CD1c-positive myeloid dendritic cell (primary cell): Measurements from ENCODE around the gene LIN54.
"Not testable (repeated sequence)": the region's sequence is repeated elsewhere in the genome, so short reads cannot be mapped to it uniquely, and the experiment has no call there.

Experiments
- DNase-seq: peaks from one replicate; pipeline ENCODE4 v3.0.0-alpha.2; 2016; ENCODE audit errors: extremely low spot score

The LIN54 gene

GRCh38 chr4:83012200-83012686, 1.6 kb upstream of the LIN54 start:
- peak; percentile 41 for DNase-seq

GRCh38 chr4:83011689-83012199, 1.1 kb upstream of the LIN54 start:
- peak; percentile 10 for DNase-seq

GRCh38 chr4:83010111-83010521, 507 bp downstream of the LIN54 start:
- peak; percentile 24 for DNase-seq

GRCh38 chr4:83009529-83009928, 1.1 kb downstream of the LIN54 start:
- DNase-seq: peak; percentile 17

GRCh38 chr4:83003044-83003791, 7.4 kb downstream of the LIN54 start:
- not testable (repeated sequence) for DNase-seq

GRCh38 chr4:83002329-83002728, 8.3 kb downstream of the LIN54 start:
- no peak for DNase-seq

- no peak for DNase-seq
Measured at GRCh38 chr4:82998898-82999297, 11.7 kb downstream of the LIN54 start.

- no peak for DNase-seq
Measured at GRCh38 chr4:82994834-82995233, 15.8 kb downstream of the LIN54 start.

GRCh38 chr4:82989575-82990429, 20.8 kb downstream of the LIN54 start:
- no peak for DNase-seq

- no peak for DNase-seq
Measured at GRCh38 chr4:82988323-82988832, 22.2 kb downstream of the LIN54 start.

GRCh38 chr4:82987519-82987918, 23.1 kb downstream of the LIN54 start:
- not testable (repeated sequence) for DNase-seq

- peak; percentile 10 for DNase-seq
Measured at GRCh38 chr4:82984459-82984858, 26.2 kb downstream of the LIN54 start.

GRCh38 chr4:82983444-82983843, 27.2 kb downstream of the LIN54 start:
- DNase-seq: no peak

- DNase-seq: no peak
Measured at GRCh38 chr4:82981138-82981537, 29.5 kb downstream of the LIN54 start.

- DNase-seq: no peak
Measured at GRCh38 chr4:82975792-82976191, 34.8 kb downstream of the LIN54 start.

GRCh38 chr4:82969414-82969813, 41.2 kb downstream of the LIN54 start:
- no peak for DNase-seq

- DNase-seq: no peak
Measured at GRCh38 chr4:82968972-82969371, 41.7 kb downstream of the LIN54 start.

- DNase-seq: no peak
Measured at GRCh38 chr4:82965763-82966162, 44.9 kb downstream of the LIN54 start.

GRCh38 chr4:82957045-82957444, 53.6 kb downstream of the LIN54 start:
- no peak for DNase-seq

GRCh38 chr4:82954212-82954611, 56.4 kb downstream of the LIN54 start:
- DNase-seq: no peak

- no peak for DNase-seq
Measured at GRCh38 chr4:82951196-82951595, 59.4 kb downstream of the LIN54 start.

- no peak for DNase-seq
Measured at GRCh38 chr4:82948647-82949204, 61.9 kb downstream of the LIN54 start.
